GM21381 (cell line): Measurements from ENCODE around the gene AP4M1.
A peak's percentile ranks its signal among the peaks of the same experiment; 100 is the strongest.

ENCODE experiments used
- ATAC-seq: cut with Tn5 transposase; IDR thresholded peaks from one replicate; pipeline ENCODE4 v1.9.1; 2021; ENCODE audit warnings: mild to moderate bottlenecking, moderate library complexity; ENCODE audit not compliant: unreplicated experiment

Gene AP4M1

GRCh38 chr7:100085515-100085914 lies 15.9 kb upstream of the AP4M1 start:
- ATAC-seq, result no peak

DNA sequence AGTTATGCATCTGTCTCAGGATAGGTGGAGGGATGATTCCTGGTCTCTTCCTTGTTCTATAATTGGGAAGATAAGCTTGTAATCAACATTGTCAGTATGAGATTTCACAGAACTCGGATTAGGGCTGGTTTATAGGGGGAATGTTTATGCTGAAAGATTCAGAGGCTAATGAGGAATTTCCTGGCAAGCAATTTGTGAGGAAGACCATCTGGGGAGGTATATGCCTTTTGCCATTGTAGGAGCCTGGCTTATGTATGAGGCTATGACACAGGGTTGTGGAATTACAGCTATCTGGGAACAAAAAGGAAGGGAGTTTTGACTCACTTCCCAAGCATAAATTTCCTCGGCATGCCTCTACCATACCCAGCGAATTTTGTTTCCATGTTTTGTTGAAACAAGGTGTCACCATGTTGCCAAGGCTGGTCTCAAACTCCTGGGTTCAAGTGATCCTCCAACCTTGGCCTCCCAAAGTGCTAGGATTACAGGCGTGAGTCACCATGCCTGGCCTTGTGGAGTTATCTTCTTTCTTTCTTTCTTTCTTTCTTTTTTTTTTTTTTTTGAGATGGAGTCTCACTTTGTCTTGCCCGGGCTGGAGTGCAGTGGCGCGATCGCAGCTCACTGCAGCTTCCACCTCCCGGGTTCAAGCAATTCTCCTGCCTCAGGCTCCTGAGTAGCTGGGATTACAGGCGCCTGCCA lies 14.2 kb upstream of the AP4M1 start:
- ATAC-seq, result no peak

DNA sequence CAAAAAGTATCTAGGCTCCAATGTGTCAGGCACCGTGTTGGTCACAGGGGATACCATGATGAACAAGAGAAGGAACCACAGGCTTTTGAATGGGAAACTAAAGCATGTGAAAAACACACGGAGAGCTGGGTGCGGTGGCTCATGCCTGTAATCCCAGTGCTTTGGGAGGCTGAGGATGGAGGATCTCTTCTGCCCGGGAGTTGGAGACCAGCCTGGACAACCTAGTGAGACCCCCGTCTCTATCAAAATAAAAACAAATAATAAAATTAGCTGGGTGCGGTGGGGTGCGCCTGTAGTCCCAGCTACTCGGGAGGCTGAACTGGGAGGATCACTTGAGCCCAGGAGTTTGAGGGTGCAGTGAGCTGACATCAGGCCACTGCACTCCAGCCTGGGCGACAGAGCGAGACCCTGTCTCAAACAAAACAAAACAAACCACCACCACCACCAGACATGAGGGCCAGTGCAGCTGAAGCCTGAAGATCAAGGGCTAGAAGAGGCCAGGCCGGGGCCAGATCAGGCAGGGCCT lies 13.3 kb upstream of the AP4M1 start:
- ATAC-seq, result peak; percentile 4

DNA sequence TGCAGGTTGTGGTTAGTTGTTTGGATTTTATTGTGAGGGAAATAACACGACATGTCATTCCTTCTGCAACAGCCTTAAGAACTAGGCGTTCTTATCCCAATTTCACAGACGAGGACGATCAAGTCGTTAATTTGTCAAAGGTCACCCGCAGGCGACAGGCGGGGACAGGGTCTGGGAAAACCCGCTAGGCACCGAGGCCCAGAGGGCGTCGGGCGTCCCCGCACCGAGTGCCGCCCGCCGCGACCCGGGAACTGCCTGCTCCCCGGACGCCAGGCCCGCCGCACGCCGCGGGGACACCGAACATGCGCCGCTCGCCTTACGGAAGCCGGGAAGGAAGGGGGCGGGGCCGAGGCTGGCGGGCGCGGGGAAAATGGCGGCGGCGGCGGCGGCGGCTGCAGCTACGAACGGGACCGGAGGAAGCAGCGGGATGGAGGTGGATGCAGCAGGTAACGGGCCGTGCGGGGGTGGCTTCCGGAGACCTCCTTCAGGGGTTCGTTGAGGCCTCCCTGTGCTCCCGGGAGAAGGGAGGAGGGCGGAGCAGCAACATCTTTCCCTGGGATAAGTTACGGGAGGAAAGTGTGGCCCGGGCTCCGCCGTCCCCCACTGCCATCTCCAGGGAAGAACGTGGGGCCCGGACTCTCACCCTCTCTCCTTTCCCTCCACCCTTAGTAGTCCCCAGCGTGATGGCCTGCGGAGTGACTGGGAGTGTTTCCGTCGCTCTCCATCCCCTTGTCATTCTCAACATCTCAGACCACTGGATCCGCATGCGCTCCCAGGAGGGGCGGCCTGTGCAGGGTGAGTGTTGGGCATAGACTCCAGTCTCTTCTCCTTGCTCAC lies 12.6 kb upstream of the AP4M1 start, which contains the start of gene COPS6:
TSS of gene COPS6 (plus strand) at position 349 of the 837 bp plus-strand sequence. CDS start at position 371, 22 bp downstream.
- peak; percentile 62 for ATAC-seq

DNA sequence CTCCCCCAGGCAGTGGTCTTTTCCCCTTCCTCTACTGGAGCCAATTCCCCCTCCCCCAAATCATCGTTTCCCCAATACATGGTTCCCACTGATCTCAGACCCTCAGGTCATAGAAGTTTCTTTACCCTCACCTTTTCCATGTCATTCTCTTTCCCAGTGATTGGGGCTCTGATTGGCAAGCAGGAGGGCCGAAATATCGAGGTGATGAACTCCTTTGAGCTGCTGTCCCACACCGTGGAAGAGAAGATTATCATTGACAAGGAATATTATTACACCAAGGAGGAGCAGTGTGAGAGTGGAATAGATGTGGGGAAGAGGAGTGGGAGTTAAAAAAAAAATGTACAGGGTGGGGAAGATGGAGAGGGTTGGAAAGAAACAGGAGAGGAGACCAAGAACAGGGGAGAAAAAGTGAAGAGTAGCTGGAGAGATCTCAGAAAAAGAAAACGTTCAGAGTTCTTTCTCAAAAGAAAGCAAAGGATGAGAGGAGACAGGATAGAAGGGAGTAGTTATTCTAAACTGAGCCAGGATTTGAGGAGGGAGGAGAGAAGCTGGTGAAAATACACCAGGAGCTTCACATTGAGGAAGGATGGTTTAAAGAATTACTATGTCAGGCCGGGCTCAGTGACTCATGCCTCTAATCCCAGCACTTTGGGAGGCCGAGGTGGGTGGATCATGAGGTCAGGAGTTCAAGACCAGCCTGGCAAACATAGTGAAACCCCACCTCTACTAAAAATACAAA lies 11.8 kb upstream of the AP4M1 start:
- no peak for ATAC-seq

GRCh38 chr7:100090527-100091410 lies 10.7 kb upstream of the AP4M1 start:
- ATAC-seq, result no peak

GRCh38 chr7:100091411-100092181 lies 9.8 kb upstream of the AP4M1 start:
- no peak for ATAC-seq

- ATAC-seq, result no peak
Measured at GRCh38 chr7:100093054-100093453, 8.4 kb upstream of the AP4M1 start.

GRCh38 chr7:100093498-100093897 lies 7.9 kb upstream of the AP4M1 start:
- ATAC-seq, result no peak

DNA sequence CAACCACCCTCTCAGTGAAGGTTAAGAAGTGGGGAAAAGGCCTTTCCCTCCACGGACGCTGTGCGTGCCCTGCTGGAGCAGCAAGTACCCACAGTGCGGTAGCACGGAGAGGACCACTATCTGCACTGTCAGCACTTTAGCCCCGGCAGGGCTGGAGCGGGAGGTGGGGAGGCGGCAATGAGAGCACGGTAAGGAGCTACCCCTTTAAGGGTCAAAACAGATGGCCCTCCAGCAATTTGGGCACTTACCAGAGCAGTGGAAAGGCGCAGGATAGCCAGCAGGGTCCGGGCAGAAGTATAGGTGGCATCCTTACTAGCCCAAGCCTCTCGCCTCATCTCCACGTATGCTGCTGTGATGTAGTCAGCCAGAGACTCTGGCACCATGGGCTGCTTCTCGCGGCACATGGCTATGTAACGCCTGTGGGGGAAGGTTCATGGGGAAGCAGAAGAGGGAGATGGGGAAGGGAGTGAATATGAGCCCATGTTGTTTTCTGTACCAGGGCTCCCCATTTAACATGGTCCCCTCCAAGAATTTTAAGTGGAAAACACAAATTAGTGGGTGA lies 7.4 kb upstream of the AP4M1 start:
- ATAC-seq, result no peak

- ATAC-seq, result no peak
Measured at GRCh38 chr7:100095289-100095688, 6.2 kb upstream of the AP4M1 start.

GRCh38 chr7:100095704-100096103 lies 5.7 kb upstream of the AP4M1 start:
- no peak for ATAC-seq

- no peak for ATAC-seq
Measured at GRCh38 chr7:100098913-100099312, 2.5 kb upstream of the AP4M1 start.

DNA sequence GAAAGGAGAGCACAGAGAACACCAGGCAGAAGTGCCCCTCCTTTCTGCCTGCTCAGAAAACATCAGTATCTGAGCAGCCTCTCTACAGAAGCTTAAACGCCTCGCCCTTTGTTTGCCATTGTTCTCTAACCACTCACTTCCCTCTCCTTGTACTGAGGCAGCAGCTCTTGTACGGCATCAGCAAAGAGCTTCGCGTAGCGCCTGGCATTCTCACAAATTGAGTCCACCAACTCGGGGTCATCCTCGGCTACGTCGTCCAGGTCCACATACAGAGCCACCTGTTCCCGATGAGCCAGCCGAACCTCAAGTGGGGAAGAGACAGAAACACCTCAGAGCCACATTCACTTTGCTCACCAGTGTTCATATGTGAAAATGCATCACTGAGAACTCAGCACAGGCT lies 2.0 kb upstream of the AP4M1 start:
- no peak for ATAC-seq

DNA sequence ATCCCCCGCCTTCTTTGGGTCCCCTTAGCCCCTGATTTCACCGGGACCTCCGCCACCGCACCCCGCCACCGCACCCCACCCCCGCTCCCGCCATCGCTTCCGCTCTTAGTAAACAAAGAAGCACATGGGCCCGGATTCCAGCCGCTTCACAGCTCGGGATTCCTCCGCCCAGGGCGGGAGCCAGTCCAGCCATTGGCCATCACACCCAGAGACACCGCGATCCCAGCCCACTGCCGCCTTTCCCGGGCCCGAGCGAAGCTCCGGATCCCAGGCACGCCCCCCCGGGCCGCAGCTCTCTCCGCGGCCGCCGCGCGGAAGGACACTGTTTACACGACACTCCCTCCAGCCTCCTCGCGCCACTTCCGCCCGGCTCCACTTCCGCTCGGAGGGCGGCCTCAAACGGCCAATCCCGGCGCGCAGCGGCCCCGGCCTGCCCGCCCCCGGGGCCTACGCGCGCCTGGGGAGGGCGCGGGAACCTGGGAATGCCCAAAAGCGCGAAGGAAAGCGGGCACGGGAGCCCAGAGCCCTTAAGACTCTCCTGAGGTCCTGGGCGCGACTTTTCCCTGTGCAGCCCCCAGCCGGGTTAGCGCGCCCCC lies 925 bp upstream of the AP4M1 start:
- ATAC-seq, result peak; percentile 60

DNA sequence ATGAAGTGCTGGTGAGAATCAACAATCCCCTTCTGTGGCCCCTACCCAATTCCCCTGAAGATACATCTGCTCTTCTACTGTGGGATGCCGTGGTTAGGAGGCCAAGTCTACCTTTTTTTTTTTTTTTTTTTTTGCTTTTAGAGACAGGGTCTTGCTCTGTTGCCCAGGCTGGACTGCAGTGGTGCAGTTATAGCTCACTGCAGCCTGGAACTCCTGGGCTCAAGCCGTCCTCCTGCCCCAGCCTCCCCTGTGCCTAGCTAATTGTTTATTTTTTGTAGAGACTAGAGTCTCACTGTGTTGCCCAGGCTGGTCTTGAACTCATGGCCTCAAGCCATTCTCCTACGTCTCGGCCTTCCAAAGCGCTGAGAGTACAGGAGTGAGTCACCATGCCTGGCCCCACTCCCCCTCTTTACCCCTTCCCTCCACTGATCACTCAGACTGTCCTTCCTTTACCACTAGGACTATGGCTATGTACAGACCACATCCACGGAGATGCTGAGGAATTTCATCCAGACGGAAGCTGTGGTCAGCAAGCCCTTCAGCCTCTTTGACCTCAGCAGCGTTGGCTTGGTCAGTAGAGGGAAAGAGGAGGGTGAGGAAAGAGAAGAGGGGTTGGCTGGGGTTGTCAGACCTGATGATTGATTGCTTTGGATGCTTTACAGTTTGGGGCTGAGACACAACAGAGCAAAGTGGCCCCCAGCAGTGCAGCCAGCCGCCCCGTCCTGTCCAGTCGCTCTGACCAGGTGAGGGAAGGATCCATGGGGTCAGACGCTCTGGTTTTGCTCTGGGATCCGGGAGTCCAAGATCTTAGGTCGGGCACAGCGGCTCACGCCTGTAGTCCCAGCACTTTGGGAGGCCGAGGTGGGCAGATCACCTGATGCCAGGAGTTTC lies 1.8 kb downstream of the AP4M1 start:
- ATAC-seq, result no peak

GRCh38 chr7:100105534-100105933 lies 4.1 kb downstream of the AP4M1 start:
- no peak for ATAC-seq

DNA sequence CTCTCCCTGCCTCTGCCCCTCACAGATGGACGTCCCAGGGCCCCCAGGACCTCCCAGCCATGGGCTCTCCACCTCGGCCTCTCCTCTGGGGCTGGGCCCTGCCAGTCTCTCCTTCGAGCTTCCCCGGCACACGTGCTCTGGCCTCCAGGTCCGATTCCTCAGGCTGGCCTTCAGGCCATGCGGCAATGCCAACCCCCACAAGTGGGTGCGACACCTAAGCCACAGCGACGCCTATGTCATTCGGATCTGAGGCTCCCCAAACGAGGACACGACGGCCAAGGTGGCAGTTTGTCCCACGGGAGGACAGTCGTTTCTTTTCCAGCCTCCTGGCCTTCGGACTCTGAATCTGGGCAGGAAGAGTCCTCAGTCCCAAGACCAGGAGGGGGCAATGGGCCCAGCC lies 5.2 kb downstream of the AP4M1 start:
- no peak for ATAC-seq
